C4-2B (cell line): Measurements from ENCODE around the gene OLFM1.

ENCODE experiments used
- CTCF ChIP-seq: fragments of 450-650 bp; conservative IDR thresholded peaks from 2 replicates; pipeline ENCODE4 v1.5.1; 2017; ENCODE audit warnings: mild to moderate bottlenecking
- ZFX ChIP-seq: fragments of 450-650 bp; IDR thresholded peaks from 2 replicates; pipeline ENCODE4 v1.6.1; 2017

- TF ChIP-seq CTCF, result no peak
- TF ChIP-seq ZFX, result no peak
Observed at GRCh38 chr9:135123773-135124134, 36.3 kb downstream of the OLFM1 start.
